GM19023 (cell line): ENCODE results near the gene GOPC.

Experiments used
- ATAC-seq: cut with Tn5 transposase; IDR thresholded peaks from one replicate; pipeline ENCODE4 v1.9.1; 2021; ENCODE audit warnings: mild to moderate bottlenecking, moderate library complexity; ENCODE audit not compliant: unreplicated experiment

GOPC gene

GRCh38 chr6:117597755-117598154 lies 4.6 kb downstream of the GOPC start:
- ATAC-seq, result no peak

- no peak for ATAC-seq
Observed at GRCh38 chr6:117595099-117595923, 7.0 kb downstream of the GOPC start.

- ATAC-seq, result no peak
Observed at GRCh38 chr6:117592983-117593759, 9.1 kb downstream of the GOPC start.

GRCh38 chr6:117591405-117591804 lies 10.9 kb downstream of the GOPC start:
- ATAC-seq, result no peak

- no peak for ATAC-seq
Observed at GRCh38 chr6:117590447-117590846, 11.9 kb downstream of the GOPC start.

GRCh38 chr6:117585647-117586046 lies 16.7 kb downstream of the GOPC start:
- no peak for ATAC-seq

GRCh38 chr6:117574198-117574597 lies 28.1 kb downstream of the GOPC start:
- ATAC-seq, result no peak

- no peak for ATAC-seq
Observed at GRCh38 chr6:117573006-117573680, 29.2 kb downstream of the GOPC start.

- ATAC-seq, result no peak
Observed at GRCh38 chr6:117568831-117569410, 33.4 kb downstream of the GOPC start.

- ATAC-seq, result no peak
Observed at GRCh38 chr6:117568247-117568646, 34.1 kb downstream of the GOPC start.

- ATAC-seq, result no peak
Observed at GRCh38 chr6:117564681-117565080, 37.6 kb downstream of the GOPC start.

GRCh38 chr6:117561128-117561527 lies 41.2 kb downstream of the GOPC start:
- no peak for ATAC-seq

GRCh38 chr6:117559299-117559698 lies 43.0 kb downstream of the GOPC start:
- no peak for ATAC-seq

GRCh38 chr6:117558818-117559217 lies 43.5 kb downstream of the GOPC start:
- no peak for ATAC-seq

GRCh38 chr6:117557951-117558350 lies 44.4 kb downstream of the GOPC start:
- no peak for ATAC-seq

GRCh38 chr6:117555882-117556498 lies 46.3 kb downstream of the GOPC start:
- no peak for ATAC-seq

GRCh38 chr6:117555262-117555849 lies 47.0 kb downstream of the GOPC start:
- ATAC-seq, result no peak

- no peak for ATAC-seq
Observed at GRCh38 chr6:117553142-117553541, 49.2 kb downstream of the GOPC start.

GRCh38 chr6:117552618-117553017 lies 49.7 kb downstream of the GOPC start:
- ATAC-seq, result no peak

- no peak for ATAC-seq
Observed at GRCh38 chr6:117550618-117551242, 51.6 kb downstream of the GOPC start.
